Endothelial cell of umbilical vein (primary cell): ENCODE data around the gene DST. TPM values are rescaled to one million over a fixed set of nuclear protein-coding genes. Genes with fewer than 3 reads are reported as not detected.

ENCODE experiments used
- BruUV-seq: library from RNA; stranded (reverse); fragments of 400-500 nt; replicated peaks from 2 replicates; lab custom pipeline; 2021; lab: Mats Ljungman, UMichigan
- CTCF ChIA-PET: fragments of 300-600, 350-600 bp; sonication (Branson Sonifier 250); formaldehyde crosslinking; loops from one replicate; lab custom pipeline; 2021; ENCODE audit warnings: antibody characterized with exemption, inconsistent platforms; lab: Charles Lee
- POLR2A ChIA-PET: fragments of 300-600, 350-600 bp; sonication (Branson Sonifier 250); formaldehyde crosslinking; loops from one replicate; lab custom pipeline; 2021; ENCODE audit warnings: antibody characterized with exemption, inconsistent platforms; lab: Charles Lee
- DNase-seq: peaks from one replicate; pipeline ENCODE4 v3.0.0-alpha.2; 2011; ENCODE audit warnings: low read depth, low spot score
- FAIRE-seq: peaks from 2 replicates; lab custom pipeline; 2011; peaks lifted over from hg19 to GRCh38; lab: Jason Lieb, UNC
- H2AFZ ChIP-seq: 2 replicates; pipeline ENCODE4 v1.6.0; 2012; ENCODE audit warnings: low read depth, low read length, control low read depth, inconsistent platforms
- H3K27ac ChIP-seq: 2 replicates; pipeline ENCODE4 v1.5.1; 2011; ENCODE audit warnings: low read depth, mild to moderate bottlenecking, control low read depth, low read length, moderate library complexity; ENCODE audit not compliant: insufficient read depth
- H3K27me3 ChIP-seq, 2 experiments: 2 replicates each; pipeline versions ENCODE4 v1.6.0 to v1.6.1; 2011; ENCODE audit warnings: low read length in 2 of 2, mixed read lengths in 1 of 2; ENCODE audit not compliant: control insufficient read depth in 2 of 2, insufficient read depth in 2 of 2
- H3K36me3 ChIP-seq, 2 experiments: 2 replicates in 1 of 2; 3 replicates in 1 of 2; pipeline ENCODE4 v1.5.1; 2011; ENCODE audit warnings: low read length in 2 of 2, mild to moderate bottlenecking in 1 of 2, moderate library complexity in 1 of 2; ENCODE audit not compliant: control insufficient read depth in 2 of 2, insufficient read depth in 2 of 2; ENCODE audit errors: extremely low read depth in 1 of 2
- H3K4me1 ChIP-seq: 3 replicates; pipeline ENCODE4 v1.5.1; 2011; ENCODE audit warnings: mild to moderate bottlenecking, low read length; ENCODE audit not compliant: control insufficient read depth, insufficient read depth; ENCODE audit errors: extremely low read depth
- H3K4me2 ChIP-seq: 2 replicates; pipeline ENCODE4 v1.6.1; 2011; ENCODE audit warnings: low read length, control low read depth, mixed read lengths; ENCODE audit not compliant: insufficient read depth
- H3K4me3 ChIP-seq, 3 experiments: fragments of 200-600 bp in 1 of 3; sonication (generic), shearing (Covaris generic) in 1 of 3; replicated peaks in 1 of 3; 2 replicates each; pipeline ENCODE4 v1.5.1; 2011 to 2016; ENCODE audit warnings: control low read depth in 3 of 3, low read length in 3 of 3, mild to moderate bottlenecking in 2 of 3, inconsistent platforms in 1 of 3, low read depth in 1 of 3, moderate library complexity in 1 of 3; ENCODE audit not compliant: insufficient read depth in 1 of 3
- H3K79me2 ChIP-seq: 2 replicates; pipeline ENCODE4 v1.6.0; 2012; ENCODE audit warnings: low read length, inconsistent platforms; ENCODE audit not compliant: control insufficient read depth, insufficient read depth
- H3K9ac ChIP-seq: replicated peaks from 2 replicates; pipeline ENCODE3; 2011; ENCODE audit warnings: low read length, control low read depth; ENCODE audit not compliant: insufficient read depth; ENCODE audit errors: extremely low read depth
- H3K9me1 ChIP-seq: replicated peaks from 3 replicates; pipeline ENCODE4 v1.6.0; 2011; ENCODE audit warnings: mild to moderate bottlenecking, low read length; ENCODE audit not compliant: control insufficient read depth, insufficient read depth; ENCODE audit errors: extremely low read depth
- H3K9me3 ChIP-seq: replicated peaks from 2 replicates; pipeline ENCODE4 v1.5.1; 2012; ENCODE audit warnings: low read length, inconsistent platforms; ENCODE audit not compliant: control insufficient read depth, insufficient read depth
- H4K20me1 ChIP-seq: replicated peaks from 2 replicates; pipeline ENCODE3; 2011; ENCODE audit warnings: mild to moderate bottlenecking, low read length; ENCODE audit not compliant: control insufficient read depth, insufficient read depth; ENCODE audit errors: extremely low read depth
- EZH2 ChIP-seq: IDR thresholded peaks from 2 replicates; pipeline ENCODE4 v1.6.1; 2012; ENCODE audit warnings: borderline replicate concordance, low read depth, mild to moderate bottlenecking, moderate library complexity, low read length, inconsistent platforms; ENCODE audit not compliant: severe bottlenecking
- GATA2 ChIP-seq: IDR thresholded peaks from 2 replicates; pipeline ENCODE4 v1.7.0; 2011; ENCODE audit warnings: low read depth, mild to moderate bottlenecking, moderate library complexity, mixed read lengths, low read length; ENCODE audit not compliant: insufficient read length, insufficient read depth
- JUN ChIP-seq: IDR thresholded peaks from 2 replicates; pipeline ENCODE4 v1.6.1; 2011; ENCODE audit warnings: borderline replicate concordance, low read depth; ENCODE audit not compliant: insufficient read length, insufficient read depth
- MYC ChIP-seq: IDR thresholded peaks from one replicate; pipeline ENCODE4 v1.6.1; 2011; ENCODE audit warnings: mild to moderate bottlenecking, low read depth, low read length
- POLR2A ChIP-seq: IDR thresholded peaks from 2 replicates; pipeline ENCODE4 v1.6.1; 2012; ENCODE audit warnings: low read depth, mild to moderate bottlenecking, control low read depth, low read length
- POLR2AphosphoS5 ChIP-seq: IDR thresholded peaks from 2 replicates; pipeline ENCODE4 v1.6.1; 2012; ENCODE audit warnings: low read depth, mild to moderate bottlenecking, control low read depth, low read length, moderate library complexity; ENCODE audit not compliant: insufficient read depth
- dilution Hi-C: fragments of 300-500 bp; cut with MboI; formaldehyde crosslinking; loops from one replicate; pipeline ENCODE4 v1.15.0; 2019; ENCODE audit warnings: low sequenced_read_pairs; ENCODE audit not compliant: extremely low pct_ligation_motif_present
- intact Hi-C: fragments of 100-400 bp; cut with micrococcal nuclease; formaldehyde crosslinking; loops from one replicate; pipeline ENCODE4 v1.10.0; 2022
- polyA plus RNA-seq, 4 experiments: library from polyadenylated mRNA; depleted of rRNA in 3 of 4; stranded (reverse) in 3 of 4; unstranded in 1 of 4; fragments of >200 nt; gene quantifications; 2 replicates each; pipeline versions ENCODE4 v1.2.1 to v1.2.3, GENCODE V29; 2011 to 2012; ENCODE audit warnings: missing spikeins in 1 of 4
- total RNA-seq: library from RNA; stranded (reverse); gene quantifications from 2 replicates; pipeline ENCODE4 v1.2.3, GENCODE V29; 2021
- TF ChIP-seq, protein P1 (sequence below), 2 donors: IDR thresholded peaks; 1 replicate in 1 of 2; 2 replicates in 1 of 2; pipeline ENCODE4 v1.5.1; 2011; ENCODE audit warnings: low read length in 2 of 2, mild to moderate bottlenecking in 2 of 2, moderate library complexity in 2 of 2, control low read depth in 1 of 2, inconsistent platforms in 1 of 2, low read depth in 1 of 2; ENCODE audit not compliant: insufficient read depth in 1 of 2; ENCODE audit errors: extremely low read depth in 1 of 2

DST gene
- total and polyA plus RNA-seq, 2 donors (not counting 3 experiments of a cell fraction or from before 2014, with no cell fraction given) = 62.3 to 253 TPM

DNA sequence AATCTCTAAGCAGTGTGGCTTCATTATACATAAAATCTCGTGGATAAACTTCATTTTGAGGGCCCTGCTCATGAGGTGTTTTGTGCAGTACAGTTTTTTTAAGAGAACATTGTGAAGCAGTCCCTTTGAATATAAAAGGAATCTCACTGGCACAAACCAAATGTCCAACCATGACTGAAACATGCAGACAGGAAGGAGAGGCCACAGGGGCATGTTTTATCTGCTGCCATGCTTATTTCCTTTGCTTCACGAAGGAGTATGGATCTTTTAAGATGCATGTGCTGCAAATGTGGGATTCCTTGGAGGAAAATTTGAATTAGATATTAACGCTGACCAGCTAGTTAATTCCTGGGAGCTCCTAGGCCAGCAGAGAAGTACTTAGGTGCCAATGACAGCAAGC, 192.3 kb downstream of the DST start:
- peaks cover 2% of the 10 kb centered on the region for H3K9me1 ChIP-seq
- no peak overlapping the region for H3K4me2 ChIP-seq
- H3K79me2 ChIP-seq = no peaks in the 10 kb centered on the region
- no peak overlapping the region for H3K4me3 ChIP-seq
- H3K36me3 ChIP-seq = peaks cover 0 to 7% of the 10 kb centered on the region in 2 experiments
- TF ChIP-seq JUN (no peak), POLR2A (no peak), MYC (no peak), GATA2 (peak; percentile 28), EZH2 (no peak), POLR2AphosphoS5 (no peak)
- TF ChIP-seq, protein P1, sequence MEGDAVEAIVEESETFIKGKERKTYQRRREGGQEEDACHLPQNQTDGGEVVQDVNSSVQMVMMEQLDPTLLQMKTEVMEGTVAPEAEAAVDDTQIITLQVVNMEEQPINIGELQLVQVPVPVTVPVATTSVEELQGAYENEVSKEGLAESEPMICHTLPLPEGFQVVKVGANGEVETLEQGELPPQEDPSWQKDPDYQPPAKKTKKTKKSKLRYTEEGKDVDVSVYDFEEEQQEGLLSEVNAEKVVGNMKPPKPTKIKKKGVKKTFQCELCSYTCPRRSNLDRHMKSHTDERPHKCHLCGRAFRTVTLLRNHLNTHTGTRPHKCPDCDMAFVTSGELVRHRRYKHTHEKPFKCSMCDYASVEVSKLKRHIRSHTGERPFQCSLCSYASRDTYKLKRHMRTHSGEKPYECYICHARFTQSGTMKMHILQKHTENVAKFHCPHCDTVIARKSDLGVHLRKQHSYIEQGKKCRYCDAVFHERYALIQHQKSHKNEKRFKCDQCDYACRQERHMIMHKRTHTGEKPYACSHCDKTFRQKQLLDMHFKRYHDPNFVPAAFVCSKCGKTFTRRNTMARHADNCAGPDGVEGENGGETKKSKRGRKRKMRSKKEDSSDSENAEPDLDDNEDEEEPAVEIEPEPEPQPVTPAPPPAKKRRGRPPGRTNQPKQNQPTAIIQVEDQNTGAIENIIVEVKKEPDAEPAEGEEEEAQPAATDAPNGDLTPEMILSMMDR (IDR thresholded peaks at IDR 0.05; ENCODE audit: extremely low read depth in 1 of 2, insufficient read depth in 1 of 2, low read depth in 1 of 2, low read length in 2 of 2) = no peak
- H3K4me1 ChIP-seq = peaks cover 10% of the 10 kb centered on the region
- H4K20me1 ChIP-seq = no peaks in the 10 kb centered on the region
- ChIA-PET CTCF (interaction anchor here (1.1 kb wide), 1 partner anchor 80 kb away, joined by 3 read pairs; no protein-coding TSS in a partner anchor), POLR2A (no interaction called here)
- BruUV-seq = no TSS peak
- H3K9ac ChIP-seq = no peak overlapping the region
- no peak overlapping the region for H3K27ac ChIP-seq
- intact Hi-C loops (loop anchor here (5.0 kb wide), 1 partner anchor 78 kb away; no protein-coding TSS in a partner anchor), dilution Hi-C loops (no loop called here)
- FAIRE-seq = peak; percentile 59
- no peak overlapping the region for H2AFZ ChIP-seq
- H3K27me3 ChIP-seq = no peaks in the 10 kb centered on the region
- DNase-seq = peak; percentile 59
- H3K9me3 ChIP-seq = no peaks in the 10 kb centered on the region
